GM18873 (cell line): ENCODE results near the gene ARMCX6.
"Not testable (repeated sequence)": the region's sequence is repeated elsewhere in the genome, so short reads cannot be mapped to it uniquely, and the experiment has no call there.

Experiments used
- ATAC-seq: cut with Tn5 transposase; IDR thresholded peaks from one replicate; pipeline ENCODE4 v1.9.1; 2021; ENCODE audit warnings: mild to moderate bottlenecking, moderate library complexity, moderate number of reproducible peaks; ENCODE audit not compliant: unreplicated experiment, low FRiP score

ARMCX6 gene

DNA sequence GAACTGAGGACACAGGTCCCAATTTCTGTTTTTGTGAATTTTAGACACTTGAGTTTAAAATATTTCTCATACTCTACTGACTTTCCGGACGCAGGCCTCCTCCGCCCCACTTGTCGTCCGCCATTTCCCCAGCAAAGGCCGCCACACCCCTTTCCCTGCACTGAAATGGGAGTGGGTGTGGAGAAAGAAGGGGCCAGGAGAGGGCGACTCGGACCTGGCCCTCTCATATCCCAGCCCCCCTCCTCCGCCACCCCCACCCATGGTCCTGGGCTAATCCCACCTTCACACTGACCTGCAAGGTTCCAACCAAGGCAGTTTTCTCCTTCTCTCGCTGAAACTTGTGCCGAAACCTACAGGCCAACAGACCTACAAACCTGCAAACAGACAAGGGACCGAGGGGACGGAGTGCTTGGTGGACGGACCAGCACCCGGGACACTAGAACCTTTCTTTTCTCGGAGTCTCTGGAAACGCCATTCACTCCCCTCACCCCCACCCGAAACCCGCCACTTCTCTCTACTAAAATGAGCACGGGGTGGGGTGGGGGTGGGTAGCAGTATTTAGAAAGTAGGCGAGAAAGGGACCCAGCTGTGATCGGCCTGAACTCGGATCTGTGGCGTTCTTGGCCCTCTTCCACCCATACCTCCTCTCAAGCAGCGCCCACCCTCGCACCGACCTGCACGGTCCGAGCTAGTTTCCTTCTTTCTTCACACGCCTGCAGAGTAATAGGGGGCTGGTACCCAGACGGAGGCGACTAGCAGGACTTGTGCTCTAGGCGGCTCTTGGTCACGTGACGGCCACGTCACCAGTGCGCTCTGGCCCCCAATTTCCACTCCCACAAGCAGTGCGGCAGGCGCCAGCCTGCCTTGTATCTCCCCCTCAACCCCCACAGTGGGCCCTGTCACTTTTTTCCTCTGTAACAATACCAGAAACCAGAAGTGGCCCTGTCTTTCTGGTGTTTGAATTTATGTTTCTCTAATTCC is at the start of gene ARMCX6:
Gene ARMCX6 (minus strand): TSS at position 790 of the 981 bp plus-strand sequence. CDS start 1,380 bp downstream, outside the sequence.
- ATAC-seq = peak; percentile 92

DNA sequence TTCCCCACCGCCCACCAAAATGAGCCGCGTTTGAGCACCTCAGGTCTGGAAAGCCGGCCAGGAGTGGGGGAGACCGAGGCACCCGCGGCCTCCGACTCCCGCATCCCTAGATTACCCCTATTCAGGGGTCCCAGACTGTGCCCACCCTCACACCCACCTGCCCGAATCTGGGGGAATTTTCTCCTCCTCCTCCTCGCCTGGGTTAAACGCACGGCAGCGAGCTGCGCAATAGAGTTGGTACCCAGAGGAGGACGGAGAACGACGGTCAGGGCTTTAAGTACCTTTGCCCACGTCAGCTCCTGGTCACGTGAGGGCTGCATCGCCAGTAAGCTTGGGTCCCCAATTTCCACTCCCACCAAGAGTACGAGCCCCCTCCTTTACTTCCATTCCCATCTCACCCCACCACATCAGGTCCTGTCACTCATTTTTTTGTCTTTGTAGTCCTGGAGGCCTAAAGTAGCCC is 41.8 kb upstream of the ARMCX6 start, which contains the start of gene ARMCX2:
Gene ARMCX2 (minus strand): TSS at position 250 of the 463 bp plus-strand sequence. CDS start 2,262 bp downstream, outside the sequence.
- peak; percentile 50 for ATAC-seq

- no peak for ATAC-seq
Observed at GRCh38 chrX:101658661-101659491, 41.1 kb upstream of the ARMCX6 start.

DNA sequence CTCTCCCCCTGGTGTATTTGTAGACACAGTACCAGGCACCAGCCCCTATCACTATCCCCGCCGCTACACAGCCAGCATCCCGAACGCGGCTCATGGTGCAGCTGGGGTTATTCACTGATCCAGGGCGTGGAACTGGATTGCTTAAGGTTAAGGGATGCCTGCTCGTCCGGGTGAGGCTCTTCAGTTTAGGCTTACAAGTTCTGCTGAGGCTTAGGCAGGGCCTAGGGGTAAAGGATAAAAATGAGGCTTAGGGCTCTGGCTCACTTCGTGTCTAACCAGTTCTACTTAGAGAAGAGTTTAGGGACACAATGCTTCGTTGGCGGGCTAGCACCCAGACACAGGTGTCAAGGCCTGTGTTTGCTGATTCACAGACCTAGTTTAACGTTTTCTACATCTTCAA is 39.7 kb upstream of the ARMCX6 start:
- ATAC-seq = no peak

DNA sequence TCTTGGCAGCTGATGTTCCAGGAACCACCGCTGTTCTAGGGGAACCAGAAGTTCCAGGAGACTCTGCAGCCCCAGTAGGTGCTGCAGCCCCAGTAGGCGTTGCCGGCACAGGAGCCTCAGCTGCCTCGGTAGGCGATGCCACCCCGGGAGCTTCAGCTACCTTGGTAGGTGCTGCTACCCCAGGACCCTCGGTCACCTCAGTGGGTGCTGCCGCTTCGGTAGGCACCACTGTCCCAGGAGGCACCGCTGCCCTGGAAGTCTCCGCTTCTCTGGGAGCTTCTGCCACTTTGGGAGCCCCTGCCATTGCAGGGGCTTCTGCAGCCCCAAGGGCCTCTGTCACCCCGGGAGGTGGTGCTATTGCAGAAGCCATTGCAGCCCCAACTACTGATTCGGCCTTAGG is 39.0 kb upstream of the ARMCX6 start:
- no peak for ATAC-seq

- ATAC-seq = no peak
Observed at GRCh38 chrX:101655534-101655933, 37.7 kb upstream of the ARMCX6 start.

DNA sequence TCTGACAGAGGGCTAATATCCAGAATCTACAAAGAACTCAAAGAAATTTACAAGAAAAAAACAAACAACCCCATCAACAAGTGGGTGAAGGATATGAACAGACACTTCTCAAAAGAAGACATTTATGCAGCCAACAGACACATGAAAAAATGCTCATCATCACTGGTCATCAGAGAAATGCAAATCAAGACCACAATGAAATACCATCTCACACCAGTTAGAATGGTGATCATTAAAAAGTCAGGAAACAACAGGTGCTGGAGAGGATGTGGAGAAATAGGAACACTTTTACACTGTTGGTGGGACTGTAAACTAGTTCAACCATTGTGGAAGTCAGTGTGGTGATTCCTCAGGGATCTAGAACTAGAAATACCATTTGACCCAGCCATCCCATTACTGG is 29.9 kb upstream of the ARMCX6 start:
- not testable (repeated sequence) for ATAC-seq

DNA sequence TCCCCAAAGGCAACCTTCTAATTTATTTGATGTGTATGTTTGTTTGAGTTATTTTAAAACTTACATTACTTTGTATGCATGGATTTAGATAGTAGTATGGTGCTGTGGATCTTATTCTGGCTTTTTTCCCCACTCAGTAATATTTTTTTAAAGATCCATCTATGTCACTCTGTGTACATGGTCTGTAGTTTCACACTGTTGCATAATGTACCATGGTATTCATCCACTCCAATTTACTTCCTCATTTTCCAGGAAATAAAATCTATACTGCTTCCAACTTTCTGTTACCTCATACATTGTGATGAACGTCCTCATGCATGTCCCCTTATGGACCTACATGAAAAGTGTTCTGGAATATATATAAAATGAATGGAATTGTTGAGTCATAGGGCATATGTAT is 24.3 kb upstream of the ARMCX6 start:
- no peak for ATAC-seq

DNA sequence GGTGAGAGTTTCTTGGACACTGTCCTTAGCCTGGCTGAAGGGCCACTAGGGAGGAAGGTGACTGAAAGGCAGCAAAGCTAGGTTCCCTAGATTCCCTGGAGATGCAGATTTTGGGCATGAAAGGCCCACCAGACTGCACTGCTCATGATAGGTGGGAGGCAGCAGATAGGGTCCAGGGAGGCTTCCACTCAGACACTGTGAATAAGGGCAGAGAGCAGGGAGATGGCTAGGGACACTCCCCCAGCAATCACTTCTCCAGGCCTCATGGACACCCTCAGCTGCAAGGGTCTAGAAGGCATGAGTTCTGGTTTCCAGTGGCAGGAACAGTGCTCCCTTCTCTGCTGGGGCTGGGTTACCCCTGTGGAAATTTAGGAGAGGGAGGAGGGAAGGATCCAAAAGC is 21.8 kb upstream of the ARMCX6 start:
- no peak for ATAC-seq

DNA sequence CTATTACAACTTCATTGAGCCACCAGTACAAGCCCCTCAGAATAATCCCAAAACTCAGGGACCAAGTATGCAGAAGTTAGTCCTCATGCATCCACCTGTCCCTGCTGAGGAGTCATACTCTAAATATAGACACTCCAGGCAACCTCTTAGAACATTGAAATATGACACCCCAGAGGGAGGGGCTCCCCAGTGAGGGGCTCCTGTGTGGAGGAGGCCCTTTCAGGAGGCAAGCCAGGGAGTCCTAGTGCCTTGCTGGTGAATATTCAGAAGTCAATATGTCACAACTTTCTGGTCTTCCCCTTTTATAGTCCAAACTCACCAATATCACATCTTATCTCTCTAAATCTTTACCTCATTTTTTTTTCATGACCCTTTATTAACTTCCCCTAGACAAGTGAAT is 1.6 kb upstream of the ARMCX6 start:
- no peak for ATAC-seq

DNA sequence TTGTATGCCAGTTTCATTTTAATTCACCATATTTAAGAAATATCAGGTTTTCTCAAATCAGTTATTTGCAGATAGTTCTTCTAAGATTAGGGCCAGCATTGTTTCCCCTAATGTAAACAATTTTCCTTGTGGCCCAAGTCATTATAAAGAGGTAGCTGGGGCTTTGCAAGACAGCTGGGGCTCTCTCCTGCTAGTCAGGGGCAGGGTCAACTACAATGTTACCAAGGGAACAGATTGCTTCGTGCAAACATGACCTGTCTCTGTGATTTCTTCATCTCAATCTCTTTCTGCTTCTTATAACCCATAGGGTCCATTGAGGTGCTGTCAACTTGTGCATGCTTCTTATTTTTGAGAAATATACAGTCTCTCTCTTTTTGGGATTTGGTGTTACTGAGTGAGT is 12.1 kb downstream of the ARMCX6 start:
- no peak for ATAC-seq

GRCh38 chrX:101605146-101605545 is 12.7 kb downstream of the ARMCX6 start:
- ATAC-seq = no peak

GRCh38 chrX:101602077-101602476 is 15.7 kb downstream of the ARMCX6 start:
- ATAC-seq = no peak

- ATAC-seq = not testable (repeated sequence)
Observed at GRCh38 chrX:101599592-101599991, 18.2 kb downstream of the ARMCX6 start.

DNA sequence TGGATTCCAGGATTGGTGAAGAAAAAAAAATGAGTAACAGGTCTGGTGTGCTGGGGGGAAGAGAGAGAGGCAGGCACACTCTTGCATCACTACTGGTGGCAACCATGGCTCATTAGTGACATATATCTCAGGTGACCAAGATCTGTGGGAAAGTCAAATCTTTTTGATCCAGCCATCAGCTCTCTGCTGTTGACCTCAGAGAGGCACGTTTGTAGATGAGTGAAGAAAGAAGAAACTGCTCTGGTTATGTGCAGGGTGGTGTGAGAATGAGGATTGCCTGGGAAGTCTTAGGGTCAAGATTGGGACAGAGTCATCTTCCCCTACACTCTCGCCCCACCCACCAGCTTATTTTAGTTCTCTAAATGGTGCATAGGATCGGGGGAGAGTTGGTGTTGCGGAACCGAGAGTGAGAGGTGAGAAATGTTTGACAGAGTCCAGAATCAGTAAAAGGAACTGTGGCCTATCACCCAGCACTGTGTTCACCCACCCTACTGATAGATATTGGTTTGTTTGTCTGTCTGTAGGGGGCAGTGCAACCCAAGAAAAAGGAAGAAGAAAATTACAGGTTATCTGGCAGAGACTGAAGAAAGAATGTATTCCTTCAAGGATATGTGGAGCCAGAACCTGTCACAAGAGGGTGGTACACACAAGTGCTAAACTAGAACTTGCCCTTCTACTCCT is 21.9 kb downstream of the ARMCX6 start:
- peak; percentile 99 for ATAC-seq
